WERI-Rb-1 (cell line): ENCODE data around the gene ACAT2.
"Not testable (repeated sequence)": the region's sequence is repeated elsewhere in the genome, so short reads cannot be mapped to it uniquely, and the experiment has no call there.

ENCODE experiments used
- DNase-seq: peaks from one replicate; pipeline ENCODE4 v3.0.0-alpha.2; 2020
- H3K27ac ChIP-seq: fragments of 250-450 bp; sonication (Bioruptor Pico); 2 replicates; pipeline ENCODE4 v1.5.1; 2020; ENCODE audit warnings: mild to moderate bottlenecking, moderate library complexity
- H3K27me3 ChIP-seq: fragments of 250-450 bp; sonication (Bioruptor Pico); 2 replicates; pipeline ENCODE4 v1.5.1; 2021; ENCODE audit warnings: mild to moderate bottlenecking, low read depth, moderate library complexity; ENCODE audit not compliant: insufficient read depth, severe bottlenecking
- H3K36me3 ChIP-seq: fragments of 250-450 bp; sonication (Bioruptor Pico); 2 replicates; pipeline ENCODE4 v1.5.1; 2020; ENCODE audit warnings: mild to moderate bottlenecking, moderate library complexity
- H3K4me3 ChIP-seq: 2 replicates; pipeline ENCODE4 v1.5.1; 2011; ENCODE audit warnings: low read depth, mild to moderate bottlenecking, control low read depth, low read length
- H3K9me3 ChIP-seq: fragments of 250-450 bp; sonication (Bioruptor Pico); 2 replicates; pipeline ENCODE4 v1.5.1; 2021; ENCODE audit warnings: mild to moderate bottlenecking, moderate library complexity; ENCODE audit not compliant: severe bottlenecking
- TF ChIP-seq, protein P1 (sequence below): IDR thresholded peaks from 2 replicates; pipeline ENCODE4 v1.5.1; 2011; ENCODE audit warnings: low read depth, mild to moderate bottlenecking, control low read depth, inconsistent platforms, low read length

Gene ACAT2

DNA sequence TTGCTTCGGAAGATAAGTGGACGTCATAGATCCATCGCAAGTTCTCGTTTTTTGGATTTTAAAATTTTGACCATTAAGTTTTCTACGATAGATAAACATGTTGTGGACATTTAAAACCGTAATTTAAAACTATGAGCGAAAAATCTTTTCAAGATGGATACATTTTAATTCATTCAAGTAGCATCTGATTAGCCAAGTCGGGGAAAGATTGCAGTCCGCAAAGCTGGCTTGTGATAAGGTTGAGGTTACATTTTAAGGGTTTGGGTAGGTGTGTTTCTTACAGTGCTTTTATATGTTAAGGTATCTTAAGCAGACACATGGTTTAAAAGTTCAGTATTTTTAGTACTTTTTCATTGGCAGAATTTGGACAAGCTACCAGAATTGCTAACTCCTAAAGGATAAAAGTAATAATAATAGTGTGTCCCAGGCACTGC is 33.3 kb upstream of the ACAT2 start:
- TF ChIP-seq, protein P1, sequence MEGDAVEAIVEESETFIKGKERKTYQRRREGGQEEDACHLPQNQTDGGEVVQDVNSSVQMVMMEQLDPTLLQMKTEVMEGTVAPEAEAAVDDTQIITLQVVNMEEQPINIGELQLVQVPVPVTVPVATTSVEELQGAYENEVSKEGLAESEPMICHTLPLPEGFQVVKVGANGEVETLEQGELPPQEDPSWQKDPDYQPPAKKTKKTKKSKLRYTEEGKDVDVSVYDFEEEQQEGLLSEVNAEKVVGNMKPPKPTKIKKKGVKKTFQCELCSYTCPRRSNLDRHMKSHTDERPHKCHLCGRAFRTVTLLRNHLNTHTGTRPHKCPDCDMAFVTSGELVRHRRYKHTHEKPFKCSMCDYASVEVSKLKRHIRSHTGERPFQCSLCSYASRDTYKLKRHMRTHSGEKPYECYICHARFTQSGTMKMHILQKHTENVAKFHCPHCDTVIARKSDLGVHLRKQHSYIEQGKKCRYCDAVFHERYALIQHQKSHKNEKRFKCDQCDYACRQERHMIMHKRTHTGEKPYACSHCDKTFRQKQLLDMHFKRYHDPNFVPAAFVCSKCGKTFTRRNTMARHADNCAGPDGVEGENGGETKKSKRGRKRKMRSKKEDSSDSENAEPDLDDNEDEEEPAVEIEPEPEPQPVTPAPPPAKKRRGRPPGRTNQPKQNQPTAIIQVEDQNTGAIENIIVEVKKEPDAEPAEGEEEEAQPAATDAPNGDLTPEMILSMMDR, result no peak
- Histone ChIP-seq H3K27ac (peak overlapping the region; percentile 100), H3K4me3 (peak overlapping the region; percentile 99), H3K9me3 (no peaks in the 10 kb centered on the region), H3K27me3 (no peaks in the 10 kb centered on the region), H3K36me3 (peaks cover 43% of the 10 kb centered on the region)
- no peak for DNase-seq

DNA sequence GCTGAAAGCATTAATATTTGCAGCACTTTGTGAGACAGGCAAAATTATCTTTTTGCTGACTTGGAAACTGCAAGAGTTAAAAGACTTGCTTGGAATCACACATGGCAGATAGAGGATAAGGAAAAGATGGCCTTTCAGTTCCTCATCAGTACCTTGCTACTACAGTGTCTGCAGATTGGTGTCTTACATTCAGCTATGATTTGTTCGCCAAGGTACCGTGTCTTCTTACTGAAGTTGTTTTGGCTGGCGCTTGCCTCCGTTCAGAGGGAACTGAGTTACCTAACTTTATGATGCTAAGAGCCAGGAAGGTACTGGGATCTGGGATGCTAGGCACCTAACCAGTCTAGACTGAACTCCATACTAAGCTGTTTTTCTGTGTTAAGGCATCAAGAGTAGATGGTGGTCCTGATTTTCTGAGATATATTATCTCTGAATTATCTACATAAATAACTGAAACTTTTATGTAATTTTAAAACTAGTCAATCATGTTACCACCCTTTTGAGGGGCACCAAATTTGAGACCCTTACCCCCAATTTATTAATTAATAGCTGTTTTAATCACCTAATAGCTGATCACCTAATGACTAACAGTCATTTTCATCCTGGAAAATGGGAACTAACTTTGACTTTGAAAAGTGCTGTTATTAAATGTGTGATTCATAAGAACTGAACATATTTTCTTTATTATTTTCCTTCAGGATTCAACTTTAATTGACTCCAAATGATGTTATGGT is 32.1 kb upstream of the ACAT2 start:
- DNase-seq, result no peak
- peaks cover 47% of the 10 kb centered on the region for H3K36me3 ChIP-seq

DNA sequence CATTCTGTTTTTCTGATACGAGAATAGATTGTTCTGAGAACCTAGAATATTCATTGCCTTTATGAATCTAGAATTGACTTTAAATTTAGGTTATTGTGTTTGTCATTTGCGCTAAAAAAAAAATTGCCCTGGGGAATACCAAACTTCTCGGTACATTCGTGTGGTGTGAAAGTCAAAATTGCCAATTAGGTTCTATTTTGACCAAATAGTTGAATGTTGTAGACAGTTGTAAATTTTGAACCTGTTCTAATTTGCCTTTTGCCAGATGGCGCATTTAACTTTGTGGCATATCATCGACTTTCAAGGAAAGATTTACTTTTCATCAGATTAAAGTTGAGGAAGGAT is 31.5 kb upstream of the ACAT2 start:
- Histone ChIP-seq H3K36me3 (peaks cover 47% of the 10 kb centered on the region), H3K27ac (no peak overlapping the region), H3K9me3 (no peaks in the 10 kb centered on the region), H3K27me3 (no peaks in the 10 kb centered on the region), H3K4me3 (no peak overlapping the region)
- TF ChIP-seq, protein P1, result no peak
- DNase-seq, result no peak

More for the DNA sequence above, 32.1 kb upstream of the ACAT2 start:
- H3K9me3 ChIP-seq, result no peaks in the 10 kb centered on the region
- no peaks in the 10 kb centered on the region for H3K27me3 ChIP-seq
- TF ChIP-seq, protein P1, result no peak
- H3K4me3 ChIP-seq, result peak overlapping the region; percentile 99; the same call in 1 of the 2 replicates
- H3K27ac ChIP-seq, result no peak overlapping the region

DNA sequence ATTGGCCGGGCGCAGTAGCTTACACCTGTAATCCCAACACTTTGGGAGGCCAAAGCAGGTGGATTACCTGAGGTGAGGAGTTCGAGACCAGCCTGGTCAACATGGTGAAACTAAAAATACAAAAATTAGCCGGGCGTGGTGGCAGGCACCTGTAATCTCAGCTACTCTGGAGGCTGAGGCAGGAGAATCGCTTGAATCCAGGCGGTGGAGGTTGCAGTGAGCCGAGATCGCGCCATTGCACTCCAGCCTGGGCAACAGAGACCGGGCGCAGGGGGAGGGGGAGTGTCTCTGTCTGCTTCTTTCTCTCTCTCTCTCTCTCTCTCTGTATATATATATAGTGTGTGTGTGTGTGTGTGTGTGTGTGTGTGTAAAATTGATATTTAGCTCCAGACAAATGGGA is 29.3 kb upstream of the ACAT2 start:
- H3K4me3 ChIP-seq, H3K9me3 ChIP-seq, DNase-seq, H3K27ac ChIP-seq, H3K27me3 ChIP-seq: not testable (repeated sequence)
- peaks cover 49% of the 10 kb centered on the region for H3K36me3 ChIP-seq

DNA sequence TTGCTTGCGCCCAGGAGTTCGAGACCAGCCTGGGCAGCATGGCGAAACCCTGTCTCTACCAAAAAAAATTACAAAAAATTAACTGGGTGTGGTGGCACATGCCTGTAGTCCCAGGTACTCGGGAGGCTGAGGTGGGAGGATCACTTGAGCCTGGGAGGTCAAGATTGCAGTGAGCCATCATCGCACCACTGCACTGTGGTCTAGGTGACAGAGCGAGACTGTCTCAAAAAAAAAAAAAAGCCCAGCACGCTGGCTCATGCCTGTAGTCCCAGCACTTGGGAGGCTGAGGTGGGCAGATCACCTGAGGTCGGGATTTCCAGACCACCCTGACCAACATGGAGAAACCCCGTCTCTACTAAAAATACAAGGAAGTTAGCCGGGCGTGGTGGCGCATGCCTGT is 28.4 kb upstream of the ACAT2 start:
- not testable (repeated sequence) for H3K27me3 ChIP-seq, DNase-seq, H3K9me3 ChIP-seq, H3K4me3 ChIP-seq, H3K27ac ChIP-seq
- H3K36me3 ChIP-seq, result peaks cover 51% of the 10 kb centered on the region

DNA sequence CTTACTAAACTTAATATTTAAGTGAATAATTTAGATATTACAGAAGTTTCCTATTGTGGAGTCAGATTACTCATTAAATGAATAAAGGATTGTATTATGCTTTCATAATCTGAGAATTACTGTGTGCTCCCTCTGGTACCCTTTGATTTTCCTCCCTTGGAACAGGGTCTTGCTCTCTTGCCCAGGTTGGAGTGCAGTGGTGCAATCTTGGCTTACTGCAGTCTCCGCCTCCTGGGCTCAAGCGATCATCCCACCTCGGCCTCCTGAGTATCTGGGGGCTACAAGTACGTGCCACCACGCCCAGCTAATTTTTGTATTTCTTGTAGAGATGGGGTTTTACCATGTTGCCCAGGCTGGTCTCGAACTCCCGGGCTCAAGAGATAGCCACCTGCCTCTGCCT is 24.9 kb upstream of the ACAT2 start:
- DNase-seq, result no peak
- TF ChIP-seq, protein P1, result no peak
- H3K27me3 ChIP-seq, result no peaks in the 10 kb centered on the region
- H3K4me3 ChIP-seq, result no peak overlapping the region
- no peak overlapping the region for H3K27ac ChIP-seq
- peaks cover 59% of the 10 kb centered on the region for H3K36me3 ChIP-seq
- H3K9me3 ChIP-seq, result no peaks in the 10 kb centered on the region

DNA sequence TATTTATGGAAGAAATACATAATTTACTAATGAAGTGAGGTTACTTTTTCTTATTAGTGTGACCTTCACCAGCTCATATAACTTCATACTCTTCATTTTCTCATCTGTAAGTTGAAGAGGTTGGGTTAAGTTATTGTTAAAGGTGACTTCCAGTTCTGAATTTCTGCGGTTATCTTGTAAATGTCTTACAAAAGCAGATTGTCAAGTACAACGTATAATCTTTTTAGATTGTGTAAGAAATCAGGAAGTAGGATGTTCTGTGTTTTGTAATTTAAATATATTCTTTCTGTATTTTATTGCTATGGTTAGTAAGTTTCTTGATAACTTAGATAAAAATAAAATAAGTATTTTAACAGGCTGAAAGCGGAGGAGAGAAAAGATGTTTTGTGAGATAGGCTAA is 22.5 kb upstream of the ACAT2 start:
- Histone ChIP-seq H3K36me3 (peaks cover 76% of the 10 kb centered on the region), H3K9me3 (no peaks in the 10 kb centered on the region), H3K27ac (no peak overlapping the region), H3K4me3 (no peak overlapping the region), H3K27me3 (no peaks in the 10 kb centered on the region)
- TF ChIP-seq, protein P1, result no peak
- DNase-seq, result no peak
